HCT116 (cell line): Measurements from ENCODE around the gene CD200R1L. TPM values are rescaled to one million over a fixed set of nuclear protein-coding genes. Genes with fewer than 3 reads are reported as not detected.

Source experiments
- ATAC-seq: fragments of 200-7000 bp; cut with Tn5 transposase; 2 replicates; pipeline ENCODE4 v1.9.1; 2020; ENCODE audit warnings: mild to moderate bottlenecking, moderate library complexity
- BruUV-seq: library from RNA; stranded (reverse); fragments of 400-500 nt; replicated peaks from 2 replicates; lab custom pipeline; 2021; lab: Mats Ljungman, UMichigan
- CTCF ChIA-PET: fragments of 300-600 bp; sonication (Branson Sonifier 250); formaldehyde crosslinking; loops from one replicate; lab custom pipeline; 2021; ENCODE audit warnings: antibody characterized with exemption; lab: Charles Lee
- POLR2A ChIA-PET: fragments of 300-600, 350-600 bp; sonication (Branson Sonifier 250); formaldehyde crosslinking; loops from one replicate; lab custom pipeline; 2021; ENCODE audit warnings: antibody characterized with exemption; lab: Charles Lee
- RAD21 ChIA-PET, 2 experiments: fragments of 300-600 bp; sonication (Branson Sonifier 250); formaldehyde crosslinking; loops; one replicate each; lab custom pipeline; 2023; ENCODE audit warnings: low total read pairs in 2 of 2; ENCODE audit not compliant: uncharacterized antibody in 2 of 2, unreplicated experiment in 2 of 2, low non-redundant PET in 1 of 2; lab: Charles Lee
- DNase-seq: peaks from one replicate; pipeline ENCODE4 v3.0.0-alpha.2; 2010; ENCODE audit warnings: low read depth, low spot score
- H2AFZ ChIP-seq: fragments of 200-600 bp; shearing (Covaris generic), sonication (generic); 2 replicates; pipeline ENCODE4 v1.6.1; 2017; ENCODE audit warnings: low read depth, mixed run types, mixed read lengths, antibody characterized with exemption, low read length; ENCODE audit not compliant: poor library complexity, severe bottlenecking
- H3K27ac ChIP-seq: 2 replicates; pipeline ENCODE4 v1.5.1; 2012; ENCODE audit warnings: low read depth, low read length
- H3K27me3 ChIP-seq: fragments of 200-600 bp; sonication (generic); 2 replicates; pipeline ENCODE4 v1.6.1; 2016; ENCODE audit warnings: mixed run types, low read length, mixed read lengths; ENCODE audit not compliant: insufficient read depth
- H3K36me3 ChIP-seq, 2 experiments: fragments of 200-500 bp in 1 of 2; fragments of 200-600 bp in 1 of 2; sonication (Bioruptor generic) in 1 of 2; sonication (generic) in 1 of 2; 2 replicates each; pipeline versions ENCODE4 v1.5.1 to v1.6.1; 2014 to 2016; ENCODE audit warnings: low read length in 2 of 2, inconsistent platforms in 1 of 2, mixed read lengths in 1 of 2, mixed run types in 1 of 2; ENCODE audit not compliant: insufficient read depth in 2 of 2, control insufficient read depth in 1 of 2
- H3K4me1 ChIP-seq, 2 experiments: fragments of 200-600 bp in 1 of 2; sonication (generic) in 1 of 2; 2 replicates each; pipeline versions ENCODE4 v1.5.1 to v1.6.1; 2012 to 2017; ENCODE audit warnings: low read length in 2 of 2, inconsistent platforms in 1 of 2, mild to moderate bottlenecking in 1 of 2, mixed read lengths in 1 of 2, mixed run types in 1 of 2, moderate library complexity in 1 of 2; ENCODE audit not compliant: insufficient read depth in 2 of 2, control insufficient read depth in 1 of 2
- H3K4me2 ChIP-seq: fragments of 200-600 bp; sonication (generic); 2 replicates; pipeline ENCODE4 v1.6.1; 2017; ENCODE audit warnings: mixed run types, low read length, mixed read lengths
- H3K4me3 ChIP-seq, 2 experiments: fragments of 200-600 bp in 1 of 2; sonication (generic) in 1 of 2; replicated peaks in 1 of 2; 2 replicates each; pipeline ENCODE4 v1.5.1; 2011 to 2016; ENCODE audit warnings: low read length in 2 of 2, control low read depth in 1 of 2, low read depth in 1 of 2, mild to moderate bottlenecking in 1 of 2, mixed read lengths in 1 of 2, mixed run types in 1 of 2
- H3K79me2 ChIP-seq: fragments of 200-600 bp; sonication (generic); 2 replicates; pipeline ENCODE4 v1.6.1; 2017; ENCODE audit warnings: mild to moderate bottlenecking, mixed run types, low read length, moderate library complexity, mixed read lengths; ENCODE audit not compliant: insufficient read depth
- H3K9ac ChIP-seq: fragments of 200-600 bp; sonication (generic); 2 replicates; pipeline ENCODE4 v1.6.1; 2016; ENCODE audit warnings: low read length, mixed read lengths
- H3K9me2 ChIP-seq: fragments of 200-600 bp; sonication (generic), shearing (Covaris generic); 2 replicates; pipeline ENCODE4 v1.6.1; 2017; ENCODE audit warnings: mixed run types, mild to moderate bottlenecking, moderate library complexity; ENCODE audit not compliant: insufficient read depth
- H3K9me3 ChIP-seq, 2 experiments: fragments of 200-500 bp in 1 of 2; fragments of 200-600 bp in 1 of 2; sonication (Bioruptor generic) in 1 of 2; sonication (generic) in 1 of 2; 2 replicates each; pipeline ENCODE4 v1.6.1; 2014 to 2017; ENCODE audit warnings: low read length in 2 of 2, mixed read lengths in 2 of 2, inconsistent platforms in 1 of 2, low read depth in 1 of 2, mild to moderate bottlenecking in 1 of 2, mixed run types in 1 of 2, moderate library complexity in 1 of 2; ENCODE audit not compliant: control insufficient read depth in 1 of 2, insufficient read depth in 1 of 2
- H4K20me1 ChIP-seq: fragments of 200-600 bp; sonication (generic), shearing (Covaris generic); 2 replicates; pipeline ENCODE4 v1.6.1; 2017; ENCODE audit warnings: mixed run types, mild to moderate bottlenecking, moderate library complexity; ENCODE audit not compliant: insufficient read depth
- CBX3 ChIP-seq: IDR thresholded peaks from 2 replicates; pipeline ENCODE4 v1.6.1; 2012; ENCODE audit warnings: low read depth
- CTCF ChIP-seq, 3 experiments: fragments of 200-600 bp in 1 of 3; sonication (generic) in 1 of 3; IDR thresholded peaks in 2 of 3; conservative IDR thresholded peaks in 1 of 3; 2 replicates each; pipeline ENCODE4 v1.5.1; 2012 to 2017; ENCODE audit warnings: low read depth in 2 of 3, low read length in 2 of 3, antibody characterized with exemption in 1 of 3, borderline replicate concordance in 1 of 3, control low read depth in 1 of 3, mild to moderate bottlenecking in 1 of 3, mixed read lengths in 1 of 3, mixed run types in 1 of 3, moderate library complexity in 1 of 3; ENCODE audit not compliant: insufficient read depth in 1 of 3
- ELF1 ChIP-seq: IDR thresholded peaks from 2 replicates; pipeline ENCODE4 v1.6.1; 2012; ENCODE audit warnings: low read depth, borderline replicate concordance
- EZH2 ChIP-seq: fragments of 200-600 bp; sonication (generic); IDR thresholded peaks from 2 replicates; pipeline ENCODE4 v1.6.1; 2017; ENCODE audit warnings: antibody characterized with exemption, mixed run types
- EZH2phosphoT487 ChIP-seq: fragments of 200-600 bp; IDR thresholded peaks from 2 replicates; pipeline ENCODE4 v1.6.1; 2018; ENCODE audit warnings: antibody characterized with exemption, borderline replicate concordance
- FOSL1 ChIP-seq: IDR thresholded peaks from 2 replicates; pipeline ENCODE4 v1.6.1; 2012; ENCODE audit warnings: low read depth
- JUND ChIP-seq: IDR thresholded peaks from 2 replicates; pipeline ENCODE4 v1.6.1; 2012
- MAX ChIP-seq: IDR thresholded peaks from 2 replicates; pipeline ENCODE4 v1.6.1; 2012
- POLR2AphosphoS5 ChIP-seq: IDR thresholded peaks from 2 replicates; pipeline ENCODE4 v1.6.1; 2011; ENCODE audit warnings: mild to moderate bottlenecking, low read depth, low read length, moderate library complexity
- RAD21 ChIP-seq: IDR thresholded peaks from 2 replicates; pipeline ENCODE4 v1.6.1; 2012; ENCODE audit warnings: low read depth, mild to moderate bottlenecking
- SIN3A ChIP-seq: IDR thresholded peaks from 2 replicates; pipeline ENCODE4 v1.6.1; 2012; ENCODE audit warnings: low read depth
- SP1 ChIP-seq: IDR thresholded peaks from 2 replicates; pipeline ENCODE4 v1.6.1; 2012; ENCODE audit warnings: low read depth
- SRF ChIP-seq: IDR thresholded peaks from 2 replicates; pipeline ENCODE4 v1.6.1; 2012; ENCODE audit warnings: low read depth
- TCF7L2 ChIP-seq: IDR thresholded peaks from 2 replicates; pipeline ENCODE4 v1.7.0; 2011; ENCODE audit warnings: borderline replicate concordance, inconsistent platforms; ENCODE audit not compliant: insufficient read depth, insufficient read length; ENCODE audit errors: extremely low read depth
- ZNF274 ChIP-seq: fragments of 200-500 bp; sonication (Bioruptor generic); IDR thresholded peaks from 2 replicates; pipeline ENCODE4 v1.6.1; 2014; ENCODE audit warnings: mild to moderate bottlenecking, low read depth, low read length, inconsistent platforms
- intact Hi-C: fragments of 100-400 bp; cut with micrococcal nuclease; formaldehyde crosslinking; loops from 2 replicates; pipeline ENCODE4 v1.10.0; 2022
- total RNA-seq: library from RNA; stranded (reverse); gene quantifications from one replicate; pipeline ENCODE4 v1.2.1, GENCODE V29; 2021; ENCODE audit not compliant: unreplicated experiment
- TF ChIP-seq, protein P1 (sequence below): IDR thresholded peaks from 2 replicates; pipeline ENCODE4 v1.6.1; 2012
- TF ChIP-seq, protein P2 (sequence below): IDR thresholded peaks from 2 replicates; pipeline ENCODE4 v1.6.1; 2011; ENCODE audit warnings: mild to moderate bottlenecking, low read length, moderate library complexity; ENCODE audit not compliant: insufficient replicate concordance; ENCODE audit errors: extremely low read depth

Gene CD200R1L
- total RNA-seq, 1 experiment from 2014 or later: not detected

DNA sequence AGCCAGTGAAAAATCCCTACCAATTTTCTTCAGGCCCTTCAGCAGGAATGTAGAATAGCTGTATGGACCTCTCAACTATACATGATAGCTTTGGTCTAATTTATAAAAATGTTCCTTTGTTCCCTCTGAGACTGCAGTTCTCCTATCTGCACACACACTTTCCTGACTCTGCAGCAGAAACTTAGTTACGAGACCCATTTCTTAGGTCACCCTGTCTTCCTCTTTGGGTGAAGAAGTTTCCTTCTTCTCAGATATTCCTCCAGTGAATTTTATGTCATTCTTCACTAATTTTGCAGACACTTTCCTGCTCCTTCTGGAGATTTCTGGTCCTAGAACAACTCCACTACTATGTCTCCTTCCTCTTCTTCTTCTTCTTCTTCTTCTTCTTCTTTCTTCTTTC is 42.6 kb downstream of the CD200R1L start:
- Histone ChIP-seq H2AFZ (no peak overlapping the region), H4K20me1 (no peaks in the 10 kb centered on the region), H3K4me1 (no peaks in the 10 kb centered on the region), H3K9me3 (no peaks in the 10 kb centered on the region), H3K9me2 (no peaks in the 10 kb centered on the region), H3K4me2 (no peak overlapping the region), H3K36me3 (no peaks in the 10 kb centered on the region), H3K27ac (no peak overlapping the region), H3K27me3 (no peaks in the 10 kb centered on the region), H3K9ac (no peak overlapping the region), H3K79me2 (no peaks in the 10 kb centered on the region), H3K4me3 (no peak overlapping the region)
- ChIA-PET CTCF (interaction anchor here (1.1 kb wide), 1 partner anchor 10 kb away, joined by 4 read pairs; no protein-coding TSS in a partner anchor), POLR2A (no interaction called here), RAD21 (no interaction called here)
- BruUV-seq: no TSS peak
- TF ChIP-seq TCF7L2: no peak
- no peak for TF ChIP-seq SIN3A
- no peak for TF ChIP-seq JUND
- TF ChIP-seq SP1: no peak
- TF ChIP-seq, protein P1, sequence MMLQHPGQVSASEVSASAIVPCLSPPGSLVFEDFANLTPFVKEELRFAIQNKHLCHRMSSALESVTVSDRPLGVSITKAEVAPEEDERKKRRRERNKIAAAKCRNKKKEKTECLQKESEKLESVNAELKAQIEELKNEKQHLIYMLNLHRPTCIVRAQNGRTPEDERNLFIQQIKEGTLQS: no peak
- no peak for TF ChIP-seq MAX
- TF ChIP-seq RAD21: no peak
- TF ChIP-seq CBX3: no peak
- no peak for TF ChIP-seq SRF
- TF ChIP-seq ELF1: no peak
- no peak for TF ChIP-seq EZH2phosphoT487
- no peak for TF ChIP-seq ZNF274
- TF ChIP-seq FOSL1: no peak
- TF ChIP-seq EZH2: no peak
- TF ChIP-seq, protein P2, sequence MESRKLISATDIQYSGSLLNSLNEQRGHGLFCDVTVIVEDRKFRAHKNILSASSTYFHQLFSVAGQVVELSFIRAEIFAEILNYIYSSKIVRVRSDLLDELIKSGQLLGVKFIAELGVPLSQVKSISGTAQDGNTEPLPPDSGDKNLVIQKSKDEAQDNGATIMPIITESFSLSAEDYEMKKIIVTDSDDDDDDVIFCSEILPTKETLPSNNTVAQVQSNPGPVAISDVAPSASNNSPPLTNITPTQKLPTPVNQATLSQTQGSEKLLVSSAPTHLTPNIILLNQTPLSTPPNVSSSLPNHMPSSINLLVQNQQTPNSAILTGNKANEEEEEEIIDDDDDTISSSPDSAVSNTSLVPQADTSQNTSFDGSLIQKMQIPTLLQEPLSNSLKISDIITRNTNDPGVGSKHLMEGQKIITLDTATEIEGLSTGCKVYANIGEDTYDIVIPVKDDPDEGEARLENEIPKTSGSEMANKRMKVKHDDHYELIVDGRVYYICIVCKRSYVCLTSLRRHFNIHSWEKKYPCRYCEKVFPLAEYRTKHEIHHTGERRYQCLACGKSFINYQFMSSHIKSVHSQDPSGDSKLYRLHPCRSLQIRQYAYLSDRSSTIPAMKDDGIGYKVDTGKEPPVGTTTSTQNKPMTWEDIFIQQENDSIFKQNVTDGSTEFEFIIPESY: no peak
- no peak for TF ChIP-seq POLR2AphosphoS5
- TF ChIP-seq CTCF (IDR thresholded peaks at IDR 0.05 in 2 of 3, conservative IDR thresholded peaks at IDR 0.05 in 1 of 3; ENCODE audit: borderline replicate concordance in 1 of 3, insufficient read depth in 1 of 3, low read depth in 2 of 3, low read length in 2 of 3): no peak
- DNase-seq (no peak), ATAC-seq (no peak)
- intact Hi-C loops: no loop called here
